ENCODE data around the gene SLC17A9.

Gene SLC17A9, protein sequence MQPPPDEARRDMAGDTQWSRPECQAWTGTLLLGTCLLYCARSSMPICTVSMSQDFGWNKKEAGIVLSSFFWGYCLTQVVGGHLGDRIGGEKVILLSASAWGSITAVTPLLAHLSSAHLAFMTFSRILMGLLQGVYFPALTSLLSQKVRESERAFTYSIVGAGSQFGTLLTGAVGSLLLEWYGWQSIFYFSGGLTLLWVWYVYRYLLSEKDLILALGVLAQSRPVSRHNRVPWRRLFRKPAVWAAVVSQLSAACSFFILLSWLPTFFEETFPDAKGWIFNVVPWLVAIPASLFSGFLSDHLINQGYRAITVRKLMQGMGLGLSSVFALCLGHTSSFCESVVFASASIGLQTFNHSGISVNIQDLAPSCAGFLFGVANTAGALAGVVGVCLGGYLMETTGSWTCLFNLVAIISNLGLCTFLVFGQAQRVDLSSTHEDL

GRCh38 chr20:62952373-62952967 lies at the start of gene SLC17A9:
TSS of gene SLC17A9 (plus strand) at chr20:62952709. CDS start at chr20:62952831, 122 bp downstream.
- DNase-seq (ENCODE audit: low read depth), result no peak

GRCh38 chr20:62902926-62903615 lies 49.4 kb upstream of the SLC17A9 start:
- DNase-seq (ENCODE audit: low read depth), result no peak

GRCh38 chr20:62905536-62906117 lies 46.9 kb upstream of the SLC17A9 start:
- DNase-seq (ENCODE audit: low read depth), result no peak

DNA sequence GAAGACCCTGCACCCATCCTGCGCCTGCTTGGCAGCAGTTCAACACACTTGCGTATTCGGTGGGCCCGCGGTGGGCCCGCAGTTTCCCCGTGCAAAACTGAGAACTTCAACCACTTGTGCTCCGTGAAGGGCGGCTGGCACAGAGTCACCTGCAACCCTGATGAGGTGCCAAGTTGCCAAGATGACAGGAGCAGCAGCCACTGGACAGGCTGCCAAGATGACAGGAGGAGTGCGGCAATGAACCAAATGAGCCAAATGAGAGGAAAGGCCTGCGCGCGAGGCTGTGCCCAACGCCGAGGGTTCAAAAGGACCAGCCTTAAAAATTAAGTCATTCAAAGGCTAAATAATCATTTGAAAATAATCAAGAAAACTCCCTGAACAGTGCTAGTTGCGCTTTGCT lies 46.3 kb upstream of the SLC17A9 start:
- no peak for DNase-seq (ENCODE audit: low read depth)

DNA sequence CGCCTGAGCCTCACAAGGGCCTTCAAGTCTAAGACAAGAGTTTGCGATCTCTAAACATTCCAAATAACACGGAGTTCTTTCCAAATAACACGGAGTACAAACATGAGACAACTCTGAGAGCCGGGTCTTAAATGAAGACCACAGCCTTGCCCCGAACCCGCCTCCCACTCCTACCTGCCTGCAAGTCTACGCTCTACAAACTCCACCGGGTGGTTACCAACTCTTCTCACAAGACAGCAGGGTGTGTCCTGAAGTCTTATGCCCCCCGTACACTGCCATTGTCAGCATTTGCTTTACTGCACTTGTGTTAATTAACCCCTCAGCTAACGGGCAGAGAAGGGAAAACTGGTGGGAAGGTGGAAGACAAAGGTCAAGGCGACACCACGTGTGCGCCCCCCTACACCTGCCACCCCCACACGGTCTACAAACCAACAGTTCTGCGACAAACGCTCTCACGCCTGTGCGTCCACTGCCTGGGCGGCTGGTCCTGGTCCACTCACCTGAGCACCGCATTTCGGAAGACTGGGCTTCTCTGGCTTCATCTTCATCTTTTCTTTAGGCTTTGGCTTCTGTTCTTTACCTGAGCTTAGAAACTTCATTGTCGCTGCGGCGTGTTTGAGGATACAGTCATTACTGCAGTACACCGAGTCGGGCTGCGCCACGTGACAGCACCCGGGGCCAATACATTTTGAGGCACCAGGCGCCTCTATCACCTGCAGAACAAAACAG lies 45.7 kb upstream of the SLC17A9 start:
- DNase-seq (ENCODE audit: low read depth), result no peak

DNA sequence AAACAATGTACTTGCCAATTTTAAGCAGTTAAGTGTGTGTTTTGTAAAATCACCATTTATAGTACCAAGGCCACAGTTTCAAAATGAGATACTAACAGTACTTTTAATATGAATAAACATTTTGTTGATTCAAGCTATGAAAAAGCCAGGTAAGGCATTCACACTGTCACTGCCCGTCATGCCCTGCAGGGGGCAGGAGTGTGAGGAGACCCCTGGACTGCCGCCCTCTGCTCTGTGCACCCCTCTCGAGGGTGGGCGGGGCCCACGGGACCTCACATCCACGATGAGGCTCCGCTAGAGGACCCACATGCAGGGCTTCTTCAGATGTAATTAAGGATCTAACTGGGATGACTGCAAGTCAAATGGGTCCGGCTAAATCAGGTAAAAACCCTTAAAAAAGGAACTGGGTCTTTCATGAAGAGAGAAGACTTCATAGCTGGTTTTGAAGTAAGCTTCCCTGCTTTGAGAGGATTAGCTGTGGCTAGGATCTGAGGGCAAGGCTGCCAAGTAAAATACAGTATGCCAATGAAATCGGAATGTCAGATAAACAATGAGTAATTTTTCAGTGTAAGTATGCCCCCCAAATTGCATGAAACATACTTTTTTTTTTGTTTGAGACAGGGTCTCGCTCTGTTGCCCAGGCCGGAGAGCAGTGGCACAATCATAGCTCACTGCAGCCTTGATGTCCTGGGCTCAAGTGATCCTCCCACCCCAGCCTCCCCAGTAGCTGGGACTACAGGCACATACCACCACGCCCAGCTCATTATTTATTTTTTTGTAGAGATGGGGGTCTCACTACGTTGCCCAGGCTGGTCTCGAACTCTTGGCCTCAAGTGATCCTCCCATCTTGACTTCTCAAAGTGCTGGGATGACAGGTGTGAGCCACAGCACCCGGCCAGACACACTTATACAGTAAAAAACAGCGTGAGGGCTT lies 44.9 kb upstream of the SLC17A9 start:
- no peak for DNase-seq (ENCODE audit: low read depth)

- DNase-seq (ENCODE audit: low read depth), result no peak
These were observed 43.3 kb upstream of the SLC17A9 start for GRCh38 chr20:62908971-62909791.

DNA sequence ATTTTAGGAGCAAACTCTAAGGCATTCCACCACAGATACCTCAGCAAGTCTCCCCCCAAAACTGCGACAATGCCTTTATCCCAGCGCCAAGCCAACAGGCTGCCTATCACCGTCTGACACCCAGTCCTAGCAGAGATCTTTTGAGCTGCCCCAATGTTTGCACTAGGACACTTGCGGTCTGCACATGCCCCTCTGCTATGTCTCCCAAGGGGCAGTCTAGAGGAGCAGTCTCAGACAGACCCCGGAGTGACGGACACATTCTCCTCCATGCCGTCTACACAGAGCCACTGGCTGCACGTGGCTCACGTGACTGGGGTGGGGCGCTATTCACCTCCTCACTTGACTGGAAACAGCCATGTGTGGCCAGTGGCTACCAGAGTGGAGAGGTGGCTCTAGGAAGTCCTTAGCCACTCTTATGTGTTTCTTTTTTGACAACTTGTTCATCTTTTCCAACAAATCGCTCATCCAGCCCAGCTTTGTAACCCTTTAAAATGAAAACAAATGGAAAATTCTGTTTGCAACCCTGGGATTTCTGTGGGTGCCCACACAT lies 42.2 kb upstream of the SLC17A9 start:
- no peak for DNase-seq (ENCODE audit: low read depth)

- DNase-seq (ENCODE audit: low read depth), result no peak
These were observed 41.6 kb upstream of the SLC17A9 start for GRCh38 chr20:62910777-62911497.

DNA sequence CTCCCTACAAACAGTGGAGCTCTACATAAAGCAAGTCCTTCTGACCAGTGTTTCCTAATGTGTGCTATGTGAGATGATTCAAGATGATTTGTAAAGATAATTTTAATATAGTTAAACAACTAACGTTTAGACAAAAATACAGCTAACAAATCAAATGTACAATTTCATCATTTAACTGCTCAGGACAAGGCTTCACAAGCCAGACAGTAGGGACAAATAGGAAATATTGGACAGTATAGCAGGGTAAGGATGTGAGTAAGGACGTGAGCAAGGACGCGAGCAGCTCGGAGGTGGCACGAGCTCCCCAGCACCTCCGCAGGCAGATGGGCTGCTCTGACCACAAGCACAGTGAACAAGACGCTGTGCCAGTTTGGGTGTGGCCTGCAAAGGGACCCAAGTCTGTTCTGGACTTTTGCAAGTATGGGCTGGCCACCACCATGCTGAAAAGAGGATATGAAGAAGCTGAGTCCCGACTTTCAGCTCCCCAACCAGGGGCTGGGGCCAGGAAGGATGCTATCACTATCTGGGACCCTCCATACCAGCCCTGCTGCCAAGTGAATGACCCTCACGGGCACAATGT lies 40.7 kb upstream of the SLC17A9 start:
- DNase-seq (ENCODE audit: low read depth), result no peak

DNA sequence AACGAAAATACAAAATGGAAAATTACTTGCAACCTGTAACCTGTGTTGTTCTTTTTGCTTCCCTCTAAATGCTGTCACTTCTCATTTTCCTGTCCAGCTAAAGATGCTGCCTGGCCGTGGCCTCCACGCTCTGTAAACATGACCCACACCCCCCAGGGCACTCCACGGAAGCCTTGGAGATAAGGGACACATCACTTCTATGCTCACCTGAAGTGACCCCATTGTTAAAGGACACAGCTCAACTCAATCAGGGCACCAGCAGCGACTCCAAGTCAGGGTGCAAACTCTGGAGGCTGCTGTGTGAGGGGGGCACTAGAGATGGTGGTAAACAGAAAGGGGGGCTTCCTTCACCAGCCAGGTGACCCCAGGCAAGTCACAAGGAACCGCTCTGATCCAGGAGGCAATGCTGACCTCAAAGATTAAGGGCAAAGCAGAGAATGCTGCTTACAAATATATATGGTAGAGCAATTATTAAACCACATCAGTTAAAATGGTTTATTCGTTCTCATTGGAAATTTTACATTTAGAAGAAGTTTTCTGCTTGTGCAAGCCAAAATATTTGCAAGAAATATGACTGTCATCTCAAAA lies 39.4 kb upstream of the SLC17A9 start:
- DNase-seq (ENCODE audit: low read depth), result no peak

- no peak for DNase-seq (ENCODE audit: low read depth)
These were observed 38.1 kb upstream of the SLC17A9 start for GRCh38 chr20:62914436-62914835.

DNA sequence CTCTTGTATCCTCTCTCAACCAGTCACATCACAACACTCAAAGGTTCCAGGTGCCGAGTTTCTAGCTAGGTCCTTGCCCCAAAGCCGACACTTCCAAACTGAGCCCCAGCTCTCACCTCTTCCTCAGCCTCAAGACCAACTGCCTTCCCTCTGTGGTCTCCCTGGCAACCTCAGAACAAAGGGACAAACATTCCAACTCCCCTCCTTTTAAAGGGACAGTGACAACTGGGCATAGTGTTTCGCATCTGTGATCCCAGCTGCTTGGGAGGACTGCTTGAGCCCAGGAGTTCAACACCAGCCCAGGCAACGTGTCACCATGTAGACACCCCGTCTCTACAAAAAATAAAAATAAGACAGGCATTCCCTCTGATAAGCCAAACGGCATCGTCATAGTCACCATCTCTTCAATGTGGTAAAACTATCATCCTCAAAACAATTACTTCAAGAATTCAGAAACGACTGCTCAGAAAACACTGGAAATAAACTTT lies 37.5 kb upstream of the SLC17A9 start:
- DNase-seq (ENCODE audit: low read depth), result no peak

- no peak for DNase-seq (ENCODE audit: low read depth)
These were observed 35.6 kb upstream of the SLC17A9 start for GRCh38 chr20:62916703-62917476.

DNA sequence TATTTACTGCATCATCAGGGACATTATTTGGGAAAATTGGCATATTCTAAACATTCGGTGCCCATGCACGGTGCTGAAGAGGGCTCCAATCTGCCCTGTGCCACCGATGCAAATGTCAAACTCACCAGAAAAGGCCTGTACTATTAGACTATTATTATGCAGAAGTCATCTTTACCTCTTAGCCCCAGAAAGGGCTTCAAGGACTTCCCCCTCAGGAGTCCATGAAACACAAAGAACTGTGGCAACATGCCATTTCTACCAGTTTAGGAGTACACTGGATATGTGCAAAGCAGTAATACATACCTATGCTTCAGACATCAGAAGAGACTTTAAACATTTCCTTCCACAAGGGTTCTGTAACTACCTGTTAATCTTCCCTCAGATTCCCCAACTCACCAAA lies 34.8 kb upstream of the SLC17A9 start:
- no peak for DNase-seq (ENCODE audit: low read depth)

- no peak for DNase-seq (ENCODE audit: low read depth)
These were observed 34.4 kb upstream of the SLC17A9 start for GRCh38 chr20:62918147-62918546.

GRCh38 chr20:62918831-62919230 lies 33.7 kb upstream of the SLC17A9 start:
- DNase-seq (ENCODE audit: low read depth), result no peak

Data from fibroblast of the conjunctiva (primary cell).